Measurements from ENCODE around the gene PLD3. TPM values are rescaled to one million over a fixed set of nuclear protein-coding genes. Genes with fewer than 3 reads are reported as not detected.

PLD3 gene
- total RNA-seq, 1 experiment from 2014 or later, result 310 TPM

- TF ChIP-seq EZH2 (IDR thresholded peaks at IDR 0.05; ENCODE audit: borderline replicate concordance, low read depth, low read length, poor library complexity, severe bottlenecking) (no peak), CTCF (conservative IDR thresholded peaks at IDR 0.05; ENCODE audit: low read depth, low read length) (no peak)
- no peak overlapping the region for H3K27ac ChIP-seq (ENCODE audit: low read depth, low read length, poor library complexity, severe bottlenecking)
Measured at GRCh38 chr19:40370997-40371801, 22.7 kb downstream of the PLD3 start.

GRCh38 chr19:40371802-40372122, 23.3 kb downstream of the PLD3 start:
- Histone ChIP-seq H3K9me3 (ENCODE audit: low read depth, low read length, poor library complexity, severe bottlenecking) (no peaks in the 10 kb centered on the region), H3K27me3 (replicated peaks; ENCODE audit: insufficient read depth, low read depth, low read length, poor library complexity) (no peaks in the 10 kb centered on the region), H3K36me3 (ENCODE audit: insufficient read depth, low read length, poor library complexity, severe bottlenecking) (peaks cover 58% of the 10 kb centered on the region), H3K27ac (ENCODE audit: low read depth, low read length, poor library complexity, severe bottlenecking) (no peak overlapping the region), H3K4me1 (ENCODE audit: insufficient read depth, low read length, poor library complexity, severe bottlenecking) (peaks cover 5% of the 10 kb centered on the region), H3K4me3 (ENCODE audit: low read depth, low read length, poor library complexity, severe bottlenecking) (no peak overlapping the region)
- BruUV-seq (replicated peaks), result no TSS peak
- ChIA-PET CTCF (no interaction called here), POLR2A (ENCODE audit: low non-redundant PET) (no interaction called here)
- intact Hi-C loops (cut with micrococcal nuclease; ENCODE audit: unreplicated experiment), result no loop called here
- DNase-seq (ENCODE audit: low spot score), result no peak
- TF ChIP-seq CTCF (conservative IDR thresholded peaks at IDR 0.05; ENCODE audit: low read depth, low read length) (no peak), EZH2 (IDR thresholded peaks at IDR 0.05; ENCODE audit: borderline replicate concordance, low read depth, low read length, poor library complexity, severe bottlenecking) (no peak)

More at GRCh38 chr19:40370997-40371801, 22.7 kb downstream of the PLD3 start:
- Histone ChIP-seq H3K9me3 (ENCODE audit: low read depth, low read length, poor library complexity, severe bottlenecking) (no peaks in the 10 kb centered on the region), H3K4me1 (ENCODE audit: insufficient read depth, low read length, poor library complexity, severe bottlenecking) (peaks cover 11% of the 10 kb centered on the region), H3K27me3 (replicated peaks; ENCODE audit: insufficient read depth, low read depth, low read length, poor library complexity) (no peaks in the 10 kb centered on the region), H3K36me3 (ENCODE audit: insufficient read depth, low read length, poor library complexity, severe bottlenecking) (peaks cover 53% of the 10 kb centered on the region), H3K4me3 (ENCODE audit: low read depth, low read length, poor library complexity, severe bottlenecking) (no peak overlapping the region)
- BruUV-seq (replicated peaks), result no TSS peak
- ChIA-PET POLR2A (ENCODE audit: low non-redundant PET) (no interaction called here), CTCF (no interaction called here)
- intact Hi-C loops (cut with micrococcal nuclease; ENCODE audit: unreplicated experiment), result no loop called here
- DNase-seq (ENCODE audit: low spot score), result peak; percentile 26

- BruUV-seq (replicated peaks), result no TSS peak
- H3K27ac ChIP-seq (ENCODE audit: low read depth, low read length, poor library complexity, severe bottlenecking), result no peak overlapping the region
- TF ChIP-seq EZH2 (IDR thresholded peaks at IDR 0.05; ENCODE audit: borderline replicate concordance, low read depth, low read length, poor library complexity, severe bottlenecking) (no peak), CTCF (conservative IDR thresholded peaks at IDR 0.05; ENCODE audit: low read depth, low read length) (no peak)
- H3K4me3 ChIP-seq (ENCODE audit: low read depth, low read length, poor library complexity, severe bottlenecking), result no peak overlapping the region
- intact Hi-C loops (cut with micrococcal nuclease; ENCODE audit: unreplicated experiment), result no loop called here
- no peaks in the 10 kb centered on the region for H3K4me1 ChIP-seq (ENCODE audit: insufficient read depth, low read length, poor library complexity, severe bottlenecking)
- H3K27me3 ChIP-seq (replicated peaks; ENCODE audit: insufficient read depth, low read depth, low read length, poor library complexity), result no peaks in the 10 kb centered on the region
- H3K36me3 ChIP-seq (ENCODE audit: insufficient read depth, low read length, poor library complexity, severe bottlenecking), result peaks cover 53% of the 10 kb centered on the region
- H3K9me3 ChIP-seq (ENCODE audit: low read depth, low read length, poor library complexity, severe bottlenecking), result no peaks in the 10 kb centered on the region
- ChIA-PET CTCF (no interaction called here), POLR2A (ENCODE audit: low non-redundant PET) (no interaction called here)
- no peak for DNase-seq (ENCODE audit: low spot score)
Measured at GRCh38 chr19:40374084-40374483, 25.6 kb downstream of the PLD3 start.
